ENCODE measurements around the gene TNNC2. TPM values are rescaled to one million over a fixed set of nuclear protein-coding genes. Genes with fewer than 3 reads are reported as not detected.

Gene TNNC2
- total and polyA plus RNA-seq, 9 of the 15 experiments (the other 6 are each of a cell fraction or from before 2014, with no cell fraction given) = not detected

GRCh38 chr20:45850926-45851325, 23.8 kb upstream of the TNNC2 start (continued):
- TF ChIP-seq, protein P1, sequence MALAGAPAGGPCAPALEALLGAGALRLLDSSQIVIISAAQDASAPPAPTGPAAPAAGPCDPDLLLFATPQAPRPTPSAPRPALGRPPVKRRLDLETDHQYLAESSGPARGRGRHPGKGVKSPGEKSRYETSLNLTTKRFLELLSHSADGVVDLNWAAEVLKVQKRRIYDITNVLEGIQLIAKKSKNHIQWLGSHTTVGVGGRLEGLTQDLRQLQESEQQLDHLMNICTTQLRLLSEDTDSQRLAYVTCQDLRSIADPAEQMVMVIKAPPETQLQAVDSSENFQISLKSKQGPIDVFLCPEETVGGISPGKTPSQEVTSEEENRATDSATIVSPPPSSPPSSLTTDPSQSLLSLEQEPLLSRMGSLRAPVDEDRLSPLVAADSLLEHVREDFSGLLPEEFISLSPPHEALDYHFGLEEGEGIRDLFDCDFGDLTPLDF (CRISPR knock-in tag; IDR thresholded peaks at IDR 0.05) = no peak
- no peak for TF ChIP-seq POLR3A (IDR thresholded peaks at IDR 0.05; ENCODE audit: borderline replicate concordance, extremely low read depth, insufficient read depth, insufficient read length)
- no peak for TF ChIP-seq RBBP5 (IDR thresholded peaks at IDR 0.05; ENCODE audit: borderline replicate concordance, insufficient read depth, low read length, poor library complexity, severe bottlenecking)
- TF ChIP-seq, protein P2, sequence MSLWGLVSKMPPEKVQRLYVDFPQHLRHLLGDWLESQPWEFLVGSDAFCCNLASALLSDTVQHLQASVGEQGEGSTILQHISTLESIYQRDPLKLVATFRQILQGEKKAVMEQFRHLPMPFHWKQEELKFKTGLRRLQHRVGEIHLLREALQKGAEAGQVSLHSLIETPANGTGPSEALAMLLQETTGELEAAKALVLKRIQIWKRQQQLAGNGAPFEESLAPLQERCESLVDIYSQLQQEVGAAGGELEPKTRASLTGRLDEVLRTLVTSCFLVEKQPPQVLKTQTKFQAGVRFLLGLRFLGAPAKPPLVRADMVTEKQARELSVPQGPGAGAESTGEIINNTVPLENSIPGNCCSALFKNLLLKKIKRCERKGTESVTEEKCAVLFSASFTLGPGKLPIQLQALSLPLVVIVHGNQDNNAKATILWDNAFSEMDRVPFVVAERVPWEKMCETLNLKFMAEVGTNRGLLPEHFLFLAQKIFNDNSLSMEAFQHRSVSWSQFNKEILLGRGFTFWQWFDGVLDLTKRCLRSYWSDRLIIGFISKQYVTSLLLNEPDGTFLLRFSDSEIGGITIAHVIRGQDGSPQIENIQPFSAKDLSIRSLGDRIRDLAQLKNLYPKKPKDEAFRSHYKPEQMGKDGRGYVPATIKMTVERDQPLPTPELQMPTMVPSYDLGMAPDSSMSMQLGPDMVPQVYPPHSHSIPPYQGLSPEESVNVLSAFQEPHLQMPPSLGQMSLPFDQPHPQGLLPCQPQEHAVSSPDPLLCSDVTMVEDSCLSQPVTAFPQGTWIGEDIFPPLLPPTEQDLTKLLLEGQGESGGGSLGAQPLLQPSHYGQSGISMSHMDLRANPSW (CRISPR knock-in tag; IDR thresholded peaks at IDR 0.05) = no peak
- no peak for TF ChIP-seq CREBBP (IDR thresholded peaks at IDR 0.05; ENCODE audit: low read depth, low read length)
- TF ChIP-seq, protein P3, sequence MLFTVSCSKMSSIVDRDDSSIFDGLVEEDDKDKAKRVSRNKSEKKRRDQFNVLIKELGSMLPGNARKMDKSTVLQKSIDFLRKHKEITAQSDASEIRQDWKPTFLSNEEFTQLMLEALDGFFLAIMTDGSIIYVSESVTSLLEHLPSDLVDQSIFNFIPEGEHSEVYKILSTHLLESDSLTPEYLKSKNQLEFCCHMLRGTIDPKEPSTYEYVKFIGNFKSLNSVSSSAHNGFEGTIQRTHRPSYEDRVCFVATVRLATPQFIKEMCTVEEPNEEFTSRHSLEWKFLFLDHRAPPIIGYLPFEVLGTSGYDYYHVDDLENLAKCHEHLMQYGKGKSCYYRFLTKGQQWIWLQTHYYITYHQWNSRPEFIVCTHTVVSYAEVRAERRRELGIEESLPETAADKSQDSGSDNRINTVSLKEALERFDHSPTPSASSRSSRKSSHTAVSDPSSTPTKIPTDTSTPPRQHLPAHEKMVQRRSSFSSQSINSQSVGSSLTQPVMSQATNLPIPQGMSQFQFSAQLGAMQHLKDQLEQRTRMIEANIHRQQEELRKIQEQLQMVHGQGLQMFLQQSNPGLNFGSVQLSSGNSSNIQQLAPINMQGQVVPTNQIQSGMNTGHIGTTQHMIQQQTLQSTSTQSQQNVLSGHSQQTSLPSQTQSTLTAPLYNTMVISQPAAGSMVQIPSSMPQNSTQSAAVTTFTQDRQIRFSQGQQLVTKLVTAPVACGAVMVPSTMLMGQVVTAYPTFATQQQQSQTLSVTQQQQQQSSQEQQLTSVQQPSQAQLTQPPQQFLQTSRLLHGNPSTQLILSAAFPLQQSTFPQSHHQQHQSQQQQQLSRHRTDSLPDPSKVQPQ (CRISPR knock-in tag; IDR thresholded peaks at IDR 0.05; ENCODE audit: borderline replicate concordance) = no peak
- no peak for TF ChIP-seq ZNF124 (CRISPR knock-in tag; IDR thresholded peaks at IDR 0.05)
- no peak for TF ChIP-seq SREBF2 (CRISPR knock-in tag; IDR thresholded peaks at IDR 0.05)
- TF ChIP-seq RBM39 (optimal IDR thresholded peaks at IDR 0.05; ENCODE audit: low read depth, low read length) = no peak
- TF ChIP-seq CEBPG (CRISPR knock-in tag; IDR thresholded peaks at IDR 0.05) = no peak
- no peak for TF ChIP-seq CEBPG (tag; conservative IDR thresholded peaks at IDR 0.05 in 1 of 2, IDR thresholded peaks at IDR 0.05 in 1 of 2)
- no peak for TF ChIP-seq CCAR2 (IDR thresholded peaks at IDR 0.05; ENCODE audit: low read depth, low read length)
- no peak for TF ChIP-seq BRCA1 (IDR thresholded peaks at IDR 0.05)
- no peak for TF ChIP-seq BRCA1 (CRISPR knock-in tag; IDR thresholded peaks at IDR 0.05)
- TF ChIP-seq POLR2H (tag; IDR thresholded peaks at IDR 0.05; ENCODE audit: low read depth) = no peak
- TF ChIP-seq ZNF778 (CRISPR knock-in tag; IDR thresholded peaks at IDR 0.05) = no peak
- no peak for TF ChIP-seq ZNF77 (CRISPR knock-in tag; IDR thresholded peaks at IDR 0.05)
- TF ChIP-seq PRPF4 (IDR thresholded peaks at IDR 0.05; ENCODE audit: insufficient read depth, low read depth, low read length, poor library complexity, severe bottlenecking) = no peak
- TF ChIP-seq FOXP1 (CRISPR knock-in tag; IDR thresholded peaks at IDR 0.05) = no peak
- TF ChIP-seq SFPQ (IDR thresholded peaks at IDR 0.05; ENCODE audit: low read depth, low read length) = no peak

Data from K562 (cell line).